Fibroblast of skin of left biceps (primary cell): ENCODE measurements around the gene GPD1.
A peak's percentile ranks its signal among the peaks of the same experiment; 100 is the strongest.
"Not testable (repeated sequence)": the region's sequence is repeated elsewhere in the genome, so short reads cannot be mapped to it uniquely, and the experiment has no call there.

Source experiments
- DNase-seq, 2 experiments: peaks; one replicate each; pipeline ENCODE4 v3.0.0-alpha.2; 2013; ENCODE audit warnings: low read depth in 2 of 2

GPD1 gene

GRCh38 chr12:50123203-50123602 lies 19.4 kb downstream of the GPD1 start:
- no peak for DNase-seq

- no peak for DNase-seq
Observed at GRCh38 chr12:50127546-50127945, 23.7 kb downstream of the GPD1 start.

GRCh38 chr12:50129290-50129689 lies 25.5 kb downstream of the GPD1 start:
- no peak for DNase-seq

GRCh38 chr12:50132505-50133135 lies 28.8 kb downstream of the GPD1 start:
- DNase-seq: peak in 1 of 2 experiments; percentile 23

GRCh38 chr12:50142993-50143392 lies 39.2 kb downstream of the GPD1 start:
- DNase-seq: no peak

GRCh38 chr12:50145439-50145838 lies 41.6 kb downstream of the GPD1 start:
- no peak for DNase-seq

- DNase-seq: no peak
Observed at GRCh38 chr12:50147281-50147680, 43.5 kb downstream of the GPD1 start.

GRCh38 chr12:50148011-50148410 lies 44.2 kb downstream of the GPD1 start:
- not testable (repeated sequence) for DNase-seq

GRCh38 chr12:50149311-50149710 lies 45.5 kb downstream of the GPD1 start:
- DNase-seq: no peak

- no peak for DNase-seq
Observed at GRCh38 chr12:50151047-50151687, 47.4 kb downstream of the GPD1 start.

GRCh38 chr12:50154947-50155346 lies 51.1 kb downstream of the GPD1 start:
- DNase-seq: not testable (repeated sequence)

- no peak for DNase-seq
Observed at GRCh38 chr12:50156641-50157040, 52.8 kb downstream of the GPD1 start.

- DNase-seq: no peak
Observed at GRCh38 chr12:50157259-50157658, 53.5 kb downstream of the GPD1 start.

GRCh38 chr12:50160643-50161042 lies 56.8 kb downstream of the GPD1 start:
- DNase-seq: no peak
